Ovary (tissue), 3 donors: Measurements from ENCODE around the gene HBZ.

ENCODE experiments used
- CTCF ChIP-seq, 3 donors: fragments of 450-650 bp in 2 of 3; fragments of 200-600 bp in 1 of 3; IDR thresholded peaks; one replicate each; pipeline versions ENCODE4 v1.5.1 to v1.8.0; 2016 to 2022; ENCODE audit warnings: antibody characterized with exemption in 3 of 3, mild to moderate bottlenecking in 1 of 3
- EP300 ChIP-seq: sonication (generic); formaldehyde crosslinking; IDR thresholded peaks from one replicate; pipeline ENCODE4 v1.6.1; 2017; ENCODE audit warnings: antibody characterized with exemption
- POLR2A ChIP-seq: fragments of 450-650 bp; IDR thresholded peaks from one replicate; pipeline ENCODE4 v1.6.1; 2017; ENCODE audit warnings: antibody characterized with exemption, mild to moderate bottlenecking, moderate library complexity
- donor health status: DM: no; HTN: no; CAD: no.

GRCh38 chr16:149024-149660 is 3.3 kb upstream of the HBZ start:
- TF ChIP-seq CTCF (IDR thresholded peaks at IDR 0.05) (no peak), POLR2A (no peak), EP300 (no peak)
